ENCODE results near the gene FAM222A.
"Not testable (repeated sequence)": the region's sequence is repeated elsewhere in the genome, so short reads cannot be mapped to it uniquely, and the experiment has no call there.

The FAM222A gene

DNA sequence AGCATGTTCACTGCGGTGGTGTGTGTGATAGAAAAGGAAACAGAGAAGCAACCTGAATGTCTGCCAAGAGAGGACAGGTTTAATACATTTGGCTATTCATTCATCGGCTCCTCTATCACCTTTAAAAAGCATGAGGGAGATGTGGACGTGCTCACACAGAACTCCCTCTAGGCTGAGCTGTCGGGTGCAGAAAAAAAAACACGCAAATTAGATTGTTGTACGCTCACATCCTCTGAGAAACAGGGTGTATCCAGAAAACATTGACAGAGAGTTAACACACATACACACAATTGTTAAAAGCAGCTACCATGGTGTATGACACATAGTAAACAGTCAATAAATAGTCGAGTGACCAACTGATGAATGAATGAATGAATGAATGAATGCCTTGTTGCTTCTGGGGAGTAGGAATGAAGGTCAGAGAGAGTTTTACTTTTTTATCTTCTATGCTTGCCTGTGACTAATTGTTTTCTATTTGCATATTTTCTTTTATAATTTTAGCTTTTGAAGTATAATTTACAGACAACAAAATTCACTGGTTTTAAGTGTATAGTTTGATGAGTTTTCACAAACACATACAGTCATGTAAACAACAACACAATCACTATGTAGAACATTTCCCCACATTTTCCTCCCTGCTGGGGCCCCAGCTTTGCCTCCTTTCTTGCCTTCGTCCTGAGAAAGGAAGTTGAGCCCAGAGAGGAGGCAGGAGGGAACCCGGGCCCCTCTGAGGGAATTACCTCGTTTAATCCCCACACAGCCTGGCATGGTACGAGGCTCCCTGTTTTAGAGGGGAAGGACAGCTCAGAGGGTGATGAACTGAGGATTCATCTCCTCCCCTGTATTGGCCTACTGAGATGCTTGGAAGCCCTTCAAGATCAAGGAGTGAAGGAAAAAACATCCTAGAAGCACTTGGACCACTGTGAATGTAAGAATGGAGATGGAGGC, 19.7 kb upstream of the FAM222A start:
- no peak for DNase-seq

DNA sequence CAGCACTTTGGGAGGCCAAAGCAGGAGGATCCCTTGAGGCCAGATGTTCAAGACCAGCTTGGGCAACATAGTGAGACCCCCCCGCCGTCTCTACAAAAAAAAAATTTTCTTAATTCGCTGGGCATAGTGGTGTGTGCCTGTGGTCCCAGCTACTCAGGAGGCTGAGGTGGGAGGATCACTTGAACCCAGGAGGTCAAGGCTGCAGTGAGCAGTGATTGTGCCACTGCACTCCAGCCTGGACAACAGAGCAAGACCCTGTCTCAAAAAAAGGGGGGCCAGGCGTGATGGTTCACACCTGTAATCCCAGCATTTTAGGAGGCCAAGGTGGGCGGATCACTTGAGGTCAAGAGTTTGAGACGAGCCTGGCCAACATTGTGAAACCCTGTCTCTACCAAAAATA, 19.0 kb upstream of the FAM222A start:
- not testable (repeated sequence) for DNase-seq

DNA sequence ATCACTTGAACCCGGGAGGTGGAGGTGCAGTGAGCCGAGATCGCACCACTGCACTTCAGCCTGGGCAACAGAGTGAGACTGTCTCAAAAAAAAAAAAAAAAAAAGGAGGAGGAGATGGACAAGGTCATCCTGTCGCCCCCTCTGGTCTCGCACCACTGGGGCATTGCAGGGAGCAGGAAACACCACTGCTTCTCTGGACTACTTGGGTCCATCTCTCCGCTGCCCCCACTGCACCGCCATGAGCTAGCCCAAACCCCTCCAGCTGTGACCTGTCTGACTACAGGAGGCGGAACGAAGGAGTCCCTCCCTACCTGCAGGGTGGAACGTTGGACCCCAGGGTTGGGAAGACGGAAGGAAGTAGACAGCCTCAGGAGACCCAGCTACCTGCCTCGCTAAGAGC, 18.2 kb upstream of the FAM222A start:
- no peak for DNase-seq

DNA sequence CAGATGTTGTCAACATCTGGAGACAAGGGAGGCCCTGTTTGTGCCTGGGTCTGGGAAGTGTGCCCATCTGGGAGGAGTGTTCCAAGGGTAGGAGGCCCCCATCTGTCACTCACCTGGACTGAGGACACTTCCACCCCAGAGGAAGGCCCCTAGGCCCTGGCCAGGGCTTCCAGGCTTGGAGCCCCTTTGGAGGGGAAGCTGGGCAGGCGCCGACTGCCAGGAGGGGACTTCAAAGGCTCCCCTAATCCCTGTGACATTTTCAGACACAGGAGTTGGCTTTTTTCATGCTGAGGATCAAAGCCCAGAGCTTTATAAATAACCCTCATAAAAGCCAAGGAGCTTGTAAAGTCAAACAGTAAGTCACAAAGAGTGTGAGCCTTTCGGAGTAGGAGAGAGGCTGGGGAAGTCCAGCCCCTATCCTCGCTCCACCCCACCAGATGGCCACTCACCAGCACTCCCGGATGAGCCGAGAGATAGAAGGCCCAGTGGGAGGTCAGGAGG, 17.6 kb upstream of the FAM222A start:
- no peak for DNase-seq

DNA sequence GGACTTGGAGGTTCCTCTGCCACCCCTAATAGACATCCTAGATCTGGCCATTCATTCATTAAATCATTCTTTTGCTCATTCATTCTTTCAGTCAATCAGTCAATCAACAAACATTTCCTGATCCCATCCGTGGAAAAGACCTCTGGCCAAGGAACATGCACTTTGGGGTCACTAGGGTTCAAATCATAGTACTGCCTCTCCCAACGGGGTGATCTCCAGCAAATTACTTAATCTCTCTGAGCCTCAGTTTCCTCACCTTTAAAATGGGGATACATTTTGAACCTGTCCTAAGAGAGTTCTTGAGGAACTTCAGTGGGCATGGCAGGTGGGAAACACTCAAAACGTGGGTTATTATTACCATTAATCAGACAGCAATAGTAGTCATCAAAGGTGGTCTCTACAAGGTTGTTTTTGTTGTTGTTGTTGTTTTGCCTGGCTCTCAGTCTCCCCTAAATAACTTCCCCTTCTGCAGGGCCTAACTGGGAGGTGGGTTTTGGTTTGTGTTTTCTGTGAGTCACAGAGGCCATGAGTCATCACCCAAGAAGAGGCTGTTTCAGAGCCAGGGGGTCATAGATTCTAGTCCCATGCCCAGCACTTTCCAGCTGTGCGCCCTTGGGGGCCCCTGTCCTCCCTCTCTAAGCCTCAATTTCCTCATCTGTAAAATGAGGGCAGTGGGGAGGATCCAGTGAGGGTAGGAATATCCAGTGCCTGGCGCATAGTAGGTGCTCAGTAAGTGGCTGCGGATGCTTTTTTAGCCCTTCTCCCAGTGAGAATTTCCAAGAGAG, 16.9 kb upstream of the FAM222A start:
- no peak for DNase-seq

DNA sequence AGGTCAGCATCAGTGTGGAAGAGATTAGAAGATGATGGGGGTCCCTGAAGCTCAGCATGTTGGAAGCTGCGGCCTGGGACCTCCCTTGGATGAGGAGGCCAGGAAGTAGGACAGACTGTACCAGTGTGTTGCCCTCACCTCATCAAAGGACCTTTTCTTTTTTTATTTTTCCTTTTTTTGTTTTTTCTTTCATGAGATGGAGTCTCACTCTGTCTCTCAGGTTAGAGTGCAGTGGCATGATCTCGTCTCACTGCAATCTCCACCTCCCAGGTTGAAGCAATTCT, 16.4 kb upstream of the FAM222A start:
- DNase-seq: no peak

DNA sequence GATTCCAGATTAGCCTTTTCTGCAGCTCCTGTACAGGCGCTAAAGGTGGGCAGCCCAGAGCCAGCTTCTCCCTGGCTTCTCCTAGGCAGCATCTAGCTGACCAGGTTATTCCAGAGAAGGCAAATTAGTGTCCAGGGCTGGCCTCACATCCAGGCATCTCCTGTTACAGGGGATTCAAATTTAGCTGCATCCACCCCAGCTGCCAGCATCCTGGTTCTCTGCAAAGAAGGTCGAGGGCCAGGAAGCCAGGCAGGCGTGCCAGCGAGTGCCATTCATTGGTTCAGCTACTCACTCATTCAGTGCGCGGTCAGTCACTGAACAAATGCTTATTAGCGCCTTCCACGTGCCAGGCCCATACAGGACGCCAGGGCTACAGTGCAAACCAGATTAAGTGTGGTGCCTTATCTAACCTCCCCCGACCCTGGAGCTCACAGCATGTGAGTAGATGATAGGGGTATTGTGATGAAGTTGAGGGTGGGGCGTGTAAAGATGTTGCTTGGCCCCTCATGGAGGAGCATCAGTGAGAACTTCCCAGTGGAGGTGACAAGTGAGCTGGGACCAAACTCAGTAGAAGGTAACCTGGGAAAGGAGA, 15.7 kb upstream of the FAM222A start:
- DNase-seq: no peak

DNA sequence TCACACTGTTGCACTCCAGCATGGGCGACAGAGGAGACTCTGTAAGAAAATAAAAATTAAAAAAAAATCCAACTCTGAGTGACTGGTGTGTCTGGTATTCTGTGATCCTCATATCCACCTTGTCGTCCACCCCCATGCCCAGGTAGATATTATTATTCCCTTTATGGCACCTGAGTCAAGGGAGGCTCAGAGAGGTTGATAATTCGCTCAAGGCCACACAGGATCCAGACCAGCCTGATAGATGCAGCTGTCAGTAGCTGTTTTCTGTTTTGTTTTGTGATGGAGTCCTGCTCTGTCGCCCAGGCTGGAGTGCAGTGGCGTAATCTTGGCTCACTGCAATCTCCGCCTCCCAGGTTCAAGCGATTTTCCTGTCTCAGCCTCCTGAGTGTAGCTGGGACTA, 14.8 kb upstream of the FAM222A start:
- DNase-seq: no peak

DNA sequence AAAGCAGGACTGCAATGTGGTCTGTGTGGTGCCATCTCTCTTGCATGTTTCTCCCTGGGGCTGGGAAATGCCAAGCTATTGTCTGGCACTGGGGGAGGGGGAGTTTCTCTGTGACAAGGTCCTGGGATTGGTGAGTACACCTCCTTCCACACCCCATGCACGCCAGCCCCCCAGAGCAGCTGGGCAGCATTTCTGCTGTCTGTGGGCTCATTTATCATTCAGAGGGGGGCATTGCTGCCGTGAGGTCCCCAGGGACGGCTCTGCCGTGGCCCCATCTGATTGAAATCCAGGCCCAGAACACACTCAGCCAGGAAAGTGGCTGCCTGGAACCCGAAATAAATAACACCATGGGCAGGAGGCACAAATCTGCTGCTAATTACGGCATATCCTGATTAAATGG, 12.6 kb upstream of the FAM222A start:
- no peak for DNase-seq

DNA sequence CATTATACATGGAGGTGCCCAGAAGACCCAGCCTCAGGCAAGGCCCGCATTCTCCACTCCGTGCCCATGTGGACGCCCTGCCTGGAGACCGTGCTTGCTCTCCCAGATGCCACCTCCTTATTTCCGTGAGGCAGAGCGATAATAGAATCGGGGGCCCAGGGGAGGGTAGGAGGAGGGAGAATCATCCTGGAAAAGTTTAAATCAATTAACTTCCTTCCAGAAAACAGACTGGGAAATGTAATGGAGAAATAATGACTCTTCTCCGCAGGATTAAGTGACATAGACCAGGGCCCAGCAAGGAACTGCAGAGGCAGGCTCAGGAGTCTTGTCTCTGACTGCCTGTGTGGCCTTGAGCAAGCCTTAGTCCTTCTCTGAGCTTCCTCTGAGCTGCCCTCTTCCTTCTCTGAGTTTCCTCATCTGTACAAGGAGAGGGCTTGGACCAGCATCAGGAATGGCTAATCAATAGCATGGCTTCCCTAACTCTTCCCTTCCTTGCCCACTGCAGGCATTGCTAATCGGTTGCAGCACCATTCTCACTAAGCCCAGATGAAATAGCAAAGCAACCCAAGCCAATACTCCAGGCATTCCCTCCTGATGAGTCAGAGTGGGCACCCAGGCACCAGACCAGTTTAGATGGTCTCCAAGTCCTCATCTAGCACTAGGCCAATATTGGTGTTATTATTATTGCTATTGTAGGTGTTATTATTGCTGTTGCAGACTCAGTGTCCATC, 11.3 kb upstream of the FAM222A start:
- DNase-seq: no peak

DNA sequence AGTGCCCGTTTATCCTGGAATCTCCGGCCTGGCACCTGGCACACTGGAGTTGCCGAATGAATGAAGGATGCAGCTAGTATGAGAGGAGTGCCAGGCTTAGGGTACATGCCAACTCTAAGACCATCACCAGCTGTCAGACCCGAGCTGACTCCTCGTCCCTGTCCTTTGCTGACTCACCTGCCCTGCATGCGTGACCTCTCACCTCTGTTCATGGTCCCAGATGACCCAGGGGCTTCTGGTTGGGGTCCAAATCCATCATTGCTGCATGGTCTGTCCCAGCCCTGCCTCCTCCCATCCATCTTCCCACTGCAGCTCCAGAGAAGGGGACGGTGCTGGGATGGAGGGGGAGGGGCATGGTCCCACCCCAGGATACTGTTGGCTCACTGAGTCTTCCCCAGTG, 9.9 kb upstream of the FAM222A start:
- no peak for DNase-seq

DNA sequence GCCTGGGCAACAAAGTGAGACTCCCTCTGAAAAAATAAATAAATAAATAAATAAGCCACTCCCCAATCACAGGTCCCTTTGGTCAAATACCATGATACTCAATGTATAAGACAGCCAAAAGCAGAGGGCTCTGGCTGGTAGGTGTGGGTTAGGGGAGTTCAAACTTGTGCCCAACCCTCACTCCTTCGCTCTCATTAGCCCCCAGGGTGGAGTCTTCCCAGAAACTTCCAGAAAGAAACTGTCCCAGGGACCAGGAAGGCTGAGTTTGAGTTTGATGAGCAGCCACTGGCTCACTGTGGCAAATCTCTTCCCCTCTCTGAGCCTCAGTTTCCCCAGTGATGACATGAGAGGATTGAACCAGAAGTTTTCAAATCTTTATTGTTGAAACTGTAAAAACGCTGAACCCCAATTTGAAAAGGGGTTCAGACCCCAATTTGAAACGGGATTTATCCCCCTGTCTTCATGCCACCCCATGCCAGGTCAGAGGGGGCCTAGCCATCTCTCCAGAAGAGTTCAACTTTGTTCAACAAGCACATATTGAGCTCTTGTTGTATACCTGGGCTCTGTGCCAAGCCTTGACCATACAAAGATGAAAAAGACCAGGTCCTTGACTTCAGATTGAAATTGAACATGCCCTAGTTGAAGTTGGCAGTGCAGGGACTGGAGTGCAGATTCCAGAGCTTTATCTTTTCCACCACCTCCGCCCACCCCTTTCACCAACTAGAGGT, 9.1 kb upstream of the FAM222A start:
- DNase-seq: no peak

DNA sequence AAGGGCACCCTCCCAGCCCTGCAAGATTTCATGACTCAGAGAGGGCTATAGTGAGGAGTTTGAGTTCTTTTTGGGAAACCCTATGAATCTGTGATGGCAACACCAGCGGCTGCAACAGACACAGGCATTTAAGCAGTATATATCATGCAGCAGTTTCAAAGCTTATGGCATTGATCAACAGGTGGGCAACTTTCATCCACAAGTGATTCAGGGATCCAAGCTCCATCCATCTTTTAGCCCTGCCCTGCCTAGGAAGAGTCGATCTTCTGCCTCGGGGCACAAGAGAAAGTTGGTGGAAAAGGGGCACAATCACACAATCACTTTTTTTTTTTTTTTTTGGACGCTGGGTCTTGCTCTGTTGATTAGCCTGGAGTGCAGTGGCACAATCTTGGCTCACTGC, 8.3 kb upstream of the FAM222A start:
- DNase-seq: no peak

DNA sequence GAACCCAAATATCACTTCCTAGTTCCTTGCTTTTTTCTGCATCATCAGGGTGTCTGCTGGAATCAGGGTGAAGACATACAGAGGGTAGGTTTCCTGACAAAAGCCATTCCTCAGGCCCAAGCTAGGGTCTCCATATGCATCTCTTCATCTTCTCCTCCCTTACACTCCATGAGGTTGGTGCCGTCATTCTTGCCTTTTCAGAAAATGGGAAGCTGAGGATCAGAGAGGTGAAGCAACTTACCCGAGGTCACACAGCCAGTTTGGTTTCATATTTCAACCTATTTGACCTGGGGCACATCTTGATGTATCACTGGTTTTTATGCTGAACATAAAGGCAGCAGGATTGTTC, 7.3 kb upstream of the FAM222A start:
- DNase-seq: no peak

DNA sequence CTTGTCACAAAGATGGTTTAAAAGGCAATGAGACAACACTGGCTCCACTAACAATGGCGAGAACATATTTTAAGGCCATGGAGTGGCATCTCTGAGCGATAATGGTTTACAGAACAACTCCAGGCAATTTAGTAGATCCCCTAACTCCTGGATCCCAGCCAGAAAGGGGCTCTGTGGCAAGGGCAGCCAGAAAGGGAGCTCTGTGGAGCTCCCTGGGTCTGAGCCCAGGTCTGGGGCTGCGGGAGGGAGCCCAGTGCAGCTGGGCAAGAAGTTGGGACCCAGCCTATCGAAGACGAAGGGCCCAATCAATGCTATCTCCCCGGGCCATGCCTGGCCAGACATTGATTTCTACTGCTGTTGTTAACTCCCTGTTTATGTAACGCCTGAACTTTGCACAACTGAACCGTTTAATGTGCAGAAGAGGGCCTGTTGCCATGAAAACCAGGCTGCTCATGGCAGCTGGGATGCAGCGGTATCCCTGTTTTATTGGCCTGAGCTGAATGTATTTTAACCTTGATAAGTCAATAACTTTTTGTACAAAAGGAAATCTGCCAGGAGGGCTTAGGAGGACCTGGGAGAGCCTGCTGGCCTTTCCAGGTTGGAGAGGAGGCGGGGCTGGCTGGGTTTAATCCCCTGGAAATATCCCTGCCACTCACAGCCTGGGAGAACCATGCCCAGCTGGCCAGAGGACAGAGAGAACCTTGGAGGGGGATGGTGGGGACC, 6.7 kb upstream of the FAM222A start:
- DNase-seq: peak; percentile 76

DNA sequence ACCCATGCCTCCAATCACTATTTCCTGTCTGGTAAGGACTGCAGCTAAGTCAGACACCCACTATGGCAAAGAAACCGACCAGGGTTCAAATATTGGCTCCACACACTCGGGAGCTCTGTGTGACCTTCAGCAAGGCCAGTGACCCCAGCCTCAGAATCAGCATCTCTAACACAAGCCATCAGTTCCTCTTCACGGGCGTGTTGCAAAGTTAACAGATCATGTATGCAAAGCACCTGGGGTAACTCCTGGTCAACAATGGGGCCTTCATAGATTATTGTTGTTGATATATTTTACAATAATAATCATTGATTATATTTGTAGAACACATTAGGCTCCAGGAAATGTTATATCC, 6.2 kb upstream of the FAM222A start:
- no peak for DNase-seq

DNA sequence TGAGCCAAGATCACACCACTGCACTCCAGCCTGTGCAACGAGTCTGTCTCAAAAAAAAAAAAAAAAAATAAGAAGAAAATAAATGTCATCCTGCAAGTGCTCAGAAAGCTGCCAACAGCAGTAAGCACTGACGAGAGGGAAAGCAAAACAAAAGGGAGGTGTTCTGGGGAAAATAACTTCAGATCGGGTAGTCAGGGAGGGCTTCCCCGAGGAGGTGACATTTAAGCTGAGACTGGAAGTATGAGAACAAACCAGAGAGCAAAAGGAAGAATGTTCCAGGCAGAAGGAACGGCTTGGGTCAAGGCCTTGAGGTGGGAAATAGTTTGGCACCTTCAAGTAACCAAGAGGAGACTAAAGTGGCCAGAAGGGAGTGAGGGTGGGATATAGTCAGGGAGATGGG, 4.7 kb upstream of the FAM222A start:
- DNase-seq: no peak

DNA sequence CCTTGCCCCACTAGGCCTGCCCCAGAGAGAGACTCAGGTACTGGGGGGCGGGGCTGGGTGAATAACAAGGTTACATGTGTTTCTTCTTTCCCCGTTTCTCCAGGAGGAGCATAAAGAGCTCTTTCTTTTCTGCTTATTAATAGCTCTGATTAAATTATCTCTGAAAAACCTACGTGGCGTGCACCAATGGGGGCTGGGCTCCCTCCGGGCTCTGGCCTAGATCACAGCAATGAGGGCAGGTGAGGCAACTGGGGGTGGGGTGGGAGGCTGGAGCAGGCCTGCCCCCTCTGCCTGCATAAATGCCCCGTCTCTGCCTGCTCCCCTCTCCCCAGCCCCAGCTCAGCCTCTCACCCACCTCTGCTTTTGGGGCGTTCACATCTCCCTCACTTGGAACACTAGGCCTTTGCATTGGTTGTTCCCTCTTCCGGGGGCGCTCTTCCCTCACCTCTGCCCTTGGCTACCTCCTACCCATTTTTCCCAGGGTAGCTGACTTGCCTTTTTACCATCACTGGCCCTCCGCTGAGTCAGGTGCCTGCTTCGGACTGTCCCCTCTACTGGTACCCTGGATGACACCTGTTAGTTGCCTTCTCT, 4.1 kb upstream of the FAM222A start:
- DNase-seq: no peak

DNA sequence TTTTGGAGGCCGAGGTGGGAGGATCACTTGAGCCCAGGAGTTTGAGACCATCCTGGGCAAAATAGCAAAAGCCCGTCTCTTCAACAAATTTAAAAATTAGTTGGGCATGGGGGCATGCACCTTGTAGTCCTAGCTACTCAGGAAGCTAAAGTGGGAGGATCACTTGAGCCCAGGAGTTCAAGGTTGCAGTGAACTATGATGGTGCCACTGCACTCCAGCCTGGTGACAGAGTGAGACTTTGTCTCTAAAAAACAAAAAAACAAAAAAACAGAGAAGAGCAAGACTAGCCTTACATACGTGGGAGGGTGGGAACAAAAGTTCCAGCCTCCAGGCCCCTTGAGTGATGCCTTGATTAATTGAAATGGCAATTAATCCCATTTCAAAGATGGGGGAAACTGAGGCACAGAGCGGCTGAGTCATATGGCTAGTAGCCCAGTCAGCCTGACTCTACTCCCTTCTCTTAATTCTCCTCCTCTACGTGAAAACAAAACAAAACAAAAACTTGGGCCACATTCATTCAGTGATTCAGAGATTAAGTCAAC, 3.3 kb upstream of the FAM222A start:
- no peak for DNase-seq

DNA sequence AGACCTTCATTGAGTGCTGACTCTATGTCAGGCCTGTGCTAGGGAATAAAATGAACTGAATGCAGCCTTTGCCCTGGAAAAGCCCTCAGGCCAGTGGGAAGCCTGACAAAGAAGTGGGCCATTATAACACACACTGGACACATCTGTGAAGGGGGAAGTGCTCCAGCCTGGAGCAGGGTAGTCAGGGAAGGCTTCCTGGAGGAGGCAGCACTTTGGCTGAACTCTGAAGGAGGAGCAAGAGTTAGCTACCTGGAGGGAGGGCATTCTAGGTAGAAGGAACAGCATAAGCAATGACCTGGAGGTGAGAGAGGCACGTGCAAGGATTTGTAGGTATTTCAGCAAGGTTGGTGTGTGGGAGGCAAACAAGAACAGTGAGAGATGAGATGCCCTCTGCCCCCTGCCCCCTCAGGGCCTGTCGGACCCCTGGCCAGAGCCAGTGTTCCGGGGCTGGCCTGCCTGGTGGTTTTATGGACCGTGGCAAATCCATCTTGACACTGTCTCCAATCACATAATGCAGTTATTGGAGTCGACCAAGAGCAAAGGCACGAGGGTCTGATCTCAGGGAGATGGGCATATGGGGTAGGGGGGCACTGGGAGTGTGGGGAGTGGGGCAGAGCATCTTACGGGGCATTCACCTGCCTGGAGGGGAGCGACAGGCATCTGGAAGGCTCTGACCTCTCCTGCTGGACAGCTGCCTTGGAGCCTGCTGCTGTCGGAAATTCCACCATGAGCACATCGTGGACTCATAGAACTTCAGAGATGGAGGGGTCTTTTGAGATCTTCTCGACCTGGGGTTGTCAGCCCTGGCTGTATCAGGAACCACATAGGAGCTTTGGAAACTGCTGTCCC, 2.7 kb upstream of the FAM222A start:
- peak; percentile 63 for DNase-seq

Data from retina (tissue), 1 donor.